Thoracic aorta (tissue), 2 donors: ENCODE data around the gene VWA3B. TPM values are rescaled to one million over a fixed set of nuclear protein-coding genes. Genes with fewer than 3 reads are reported as not detected.

Source experiments
- ATAC-seq: fragments of 150-250 bp; one replicate; pipeline ENCODE4 v1.8.0; 2017; ENCODE audit warnings: low read depth; ENCODE audit not compliant: insufficient number of reproducible peaks, low FRiP score
- DNase-seq: peaks from one replicate; pipeline ENCODE4 v3.0.0-alpha.2; 2020; ENCODE audit warnings: low spot score
- H3K27ac ChIP-seq, 2 donors: fragments of 200-600 bp; sonication (generic); 1 replicate in 1 of 2; 2 replicates in 1 of 2; pipeline ENCODE4 v1.5.1; 2016; ENCODE audit warnings: mild to moderate bottlenecking in 2 of 2, moderate library complexity in 2 of 2
- H3K27me3 ChIP-seq: fragments of 200-600 bp; sonication (generic); replicated peaks from 2 replicates; pipeline ENCODE4 v1.6.0; 2016; ENCODE audit warnings: mild to moderate bottlenecking; ENCODE audit not compliant: insufficient read depth
- H3K36me3 ChIP-seq: fragments of 200-600 bp; sonication (generic); one replicate; pipeline ENCODE4 v1.5.1; 2016
- H3K4me1 ChIP-seq, 2 donors: fragments of 200-600 bp; sonication (generic); 1 replicate in 1 of 2; 2 replicates in 1 of 2; pipeline versions ENCODE4 v1.5.1 to v1.6.0; 2016; ENCODE audit warnings: low read depth in 2 of 2, mild to moderate bottlenecking in 1 of 2; ENCODE audit not compliant: control insufficient read depth in 1 of 2
- H3K4me3 ChIP-seq: fragments of 200-600 bp; sonication (generic); 2 replicates; pipeline ENCODE4 v1.5.1; 2016; ENCODE audit warnings: mild to moderate bottlenecking
- H3K9me3 ChIP-seq: fragments of 200-600 bp; sonication (generic); 2 replicates; pipeline ENCODE4 v1.5.1; 2016
- CTCF ChIP-seq: fragments of 200-600 bp; sonication (generic); IDR thresholded peaks from one replicate; pipeline ENCODE4 v1.5.1; 2019; ENCODE audit warnings: antibody characterized with exemption
- total RNA-seq, 2 donors: library from RNA; depleted of rRNA; stranded (reverse); fragments of >200 nt; gene quantifications; one replicate each; pipeline versions ENCODE4 v1.1.0 to v1.2.3, GENCODE V29; 2016

VWA3B gene
- total RNA-seq, 2 donors from 2014 or later, result 0.27 TPM; not detected in 1

GRCh38 chr2:98191883-98192282 is 104.9 kb downstream of the VWA3B start:
- Histone ChIP-seq H3K36me3 (no peaks in the 10 kb centered on the region), H3K4me3 (peak overlapping the region; percentile 12), H3K9me3 (no peaks in the 10 kb centered on the region), H3K27me3 (no peaks in the 10 kb centered on the region), H3K4me1 (peaks cover 0 to 11% of the 10 kb centered on the region in 2 donors), H3K27ac (peak overlapping the region in 1 of 2 donors; percentile 23)
- no peak for DNase-seq
- ATAC-seq, result peak; percentile 76
- TF ChIP-seq CTCF, result no peak

- H3K4me3 ChIP-seq, result no peak overlapping the region
- no peak for DNase-seq
- no peak for ATAC-seq
- no peak overlapping the region for H3K27ac ChIP-seq
- no peaks in the 10 kb centered on the region for H3K27me3 ChIP-seq
- no peak for TF ChIP-seq CTCF
- H3K36me3 ChIP-seq, result no peaks in the 10 kb centered on the region
- no peaks in the 10 kb centered on the region for H3K9me3 ChIP-seq
- no peaks in the 10 kb centered on the region for H3K4me1 ChIP-seq
Measured at GRCh38 chr2:98201576-98201975, 114.6 kb downstream of the VWA3B start.

DNA sequence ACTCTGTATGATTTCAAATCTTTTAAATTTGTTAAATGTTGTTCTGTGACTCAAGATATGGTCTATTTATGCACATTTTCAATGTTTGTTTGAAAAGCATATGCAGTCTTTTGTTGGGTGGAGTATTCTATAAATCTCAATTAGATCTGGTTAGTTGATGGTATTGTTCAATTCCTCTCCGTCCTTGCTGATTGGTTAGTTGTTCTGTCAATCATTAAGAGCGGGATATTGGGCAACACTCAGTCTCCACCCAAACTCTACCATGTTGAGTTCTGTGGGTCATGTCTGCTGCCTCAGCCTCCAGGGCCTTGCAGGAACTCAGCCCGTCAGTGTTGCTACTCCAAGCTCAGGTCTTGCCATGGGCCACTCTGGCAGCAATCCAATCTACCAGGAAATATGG is 118.9 kb downstream of the VWA3B start:
- Histone ChIP-seq H3K27ac (no peak overlapping the region), H3K4me3 (no peak overlapping the region), H3K27me3 (no peaks in the 10 kb centered on the region), H3K36me3 (no peaks in the 10 kb centered on the region), H3K9me3 (no peaks in the 10 kb centered on the region), H3K4me1 (no peaks in the 10 kb centered on the region)
- ATAC-seq (no peak), DNase-seq (no peak)
- no peak for TF ChIP-seq CTCF

DNA sequence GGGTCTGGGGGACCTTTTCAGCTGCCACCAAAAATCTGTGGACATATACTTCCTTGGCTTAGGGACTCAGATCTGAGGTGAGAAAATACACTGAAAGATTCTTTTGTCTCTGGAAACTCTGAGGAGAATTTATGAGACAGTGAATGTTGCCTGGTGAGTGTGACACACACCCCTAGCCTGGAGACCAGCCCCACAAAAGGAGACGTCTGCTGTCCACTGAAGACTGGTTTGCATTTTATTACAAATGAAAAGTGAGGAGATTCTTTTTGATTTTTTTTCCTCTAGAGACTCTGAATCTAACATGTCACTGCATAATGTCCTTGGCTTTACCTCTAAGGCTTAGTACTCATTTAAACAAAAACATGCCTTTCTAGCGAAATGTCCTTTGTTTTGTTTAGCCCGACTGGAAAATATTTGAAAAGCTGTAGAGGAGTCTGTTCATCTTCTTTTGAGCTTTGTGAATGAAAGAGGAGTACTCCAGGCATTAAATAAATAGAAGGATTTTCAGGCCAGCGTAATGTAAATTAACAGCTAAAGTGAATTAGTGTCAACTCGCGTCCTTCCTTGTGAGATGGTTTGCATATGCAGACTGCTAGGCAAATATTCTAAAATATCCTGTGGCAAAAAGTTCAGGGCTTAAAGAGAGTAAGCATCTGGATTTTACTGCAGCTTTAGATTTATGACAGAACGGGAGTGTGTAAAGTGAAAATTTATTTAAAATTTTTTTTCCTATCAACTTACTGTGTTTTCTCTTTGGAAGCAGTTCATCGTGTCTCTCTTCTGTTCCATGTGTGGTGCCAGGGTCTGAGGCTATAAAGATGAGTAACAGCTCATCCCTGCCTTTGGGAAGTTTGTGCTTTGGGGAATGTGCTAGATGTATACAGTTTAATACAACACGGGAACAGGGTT is 125.4 kb downstream of the VWA3B start:
- no peaks in the 10 kb centered on the region for H3K36me3 ChIP-seq
- ATAC-seq (no peak), DNase-seq (no peak)
- H3K4me1 ChIP-seq, result no peaks in the 10 kb centered on the region
- no peak overlapping the region for H3K4me3 ChIP-seq
- H3K27me3 ChIP-seq, result no peaks in the 10 kb centered on the region
- H3K9me3 ChIP-seq, result no peaks in the 10 kb centered on the region
- no peak for TF ChIP-seq CTCF
- no peak overlapping the region for H3K27ac ChIP-seq

- H3K36me3 ChIP-seq, result no peaks in the 10 kb centered on the region
- H3K9me3 ChIP-seq, result peaks cover 6% of the 10 kb centered on the region
- H3K27me3 ChIP-seq, result no peaks in the 10 kb centered on the region
- no peaks in the 10 kb centered on the region for H3K4me1 ChIP-seq
- ATAC-seq (no peak), DNase-seq (no peak)
- no peak overlapping the region for H3K4me3 ChIP-seq
- no peak for TF ChIP-seq CTCF
- no peak overlapping the region for H3K27ac ChIP-seq
Measured at GRCh38 chr2:98216616-98217015, 129.6 kb downstream of the VWA3B start.
